NCI-H2227 (cell line): ENCODE results near the gene SLC25A25.

ENCODE experiments used
- DNase-seq: peaks from one replicate; lab custom pipeline; 2025; ENCODE audit not compliant: unreplicated experiment; lab: John Stamatoyannopoulos, UW

SLC25A25 gene

GRCh38 chr9:128072144-128073021 is 4.4 kb downstream of the SLC25A25 start:
- DNase-seq = peak; percentile 75

- no peak for DNase-seq
Measured at GRCh38 chr9:128073253-128073886, 5.3 kb downstream of the SLC25A25 start.

DNA sequence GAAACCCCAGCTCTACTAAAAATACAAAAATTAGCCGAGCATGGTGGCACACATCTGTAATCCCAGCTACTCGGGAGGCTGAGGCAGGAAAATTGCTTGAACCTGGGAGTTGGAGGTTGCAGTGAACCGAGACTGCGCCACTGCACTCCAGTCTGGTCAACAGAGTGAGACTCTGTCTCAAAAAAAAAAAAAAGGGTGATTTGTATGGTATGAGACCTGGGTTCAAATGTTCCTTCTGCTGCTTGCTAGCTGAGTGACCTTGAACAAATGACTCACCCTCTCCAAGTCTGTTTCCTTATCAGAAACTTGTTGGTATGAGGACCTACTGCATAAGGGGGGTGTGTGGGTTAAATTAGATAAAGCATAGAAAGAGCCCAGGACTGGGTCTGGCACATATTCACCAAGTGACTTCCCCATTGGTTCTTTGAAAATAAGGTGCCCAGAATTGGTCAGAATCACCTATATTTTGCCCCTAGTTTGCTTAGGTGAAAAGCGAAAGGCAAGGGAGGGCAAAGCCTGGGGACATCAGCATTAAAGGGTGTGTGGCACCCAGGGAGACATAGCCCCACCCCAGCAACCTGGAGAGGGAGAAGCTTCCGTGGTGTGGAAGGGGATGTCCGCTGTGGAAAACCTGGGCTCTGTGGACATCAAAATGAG is 9.9 kb downstream of the SLC25A25 start:
- no peak for DNase-seq

- DNase-seq = no peak
Measured at GRCh38 chr9:128078504-128079434, 10.7 kb downstream of the SLC25A25 start.

GRCh38 chr9:128080206-128080605 is 12.2 kb downstream of the SLC25A25 start:
- no peak for DNase-seq

DNA sequence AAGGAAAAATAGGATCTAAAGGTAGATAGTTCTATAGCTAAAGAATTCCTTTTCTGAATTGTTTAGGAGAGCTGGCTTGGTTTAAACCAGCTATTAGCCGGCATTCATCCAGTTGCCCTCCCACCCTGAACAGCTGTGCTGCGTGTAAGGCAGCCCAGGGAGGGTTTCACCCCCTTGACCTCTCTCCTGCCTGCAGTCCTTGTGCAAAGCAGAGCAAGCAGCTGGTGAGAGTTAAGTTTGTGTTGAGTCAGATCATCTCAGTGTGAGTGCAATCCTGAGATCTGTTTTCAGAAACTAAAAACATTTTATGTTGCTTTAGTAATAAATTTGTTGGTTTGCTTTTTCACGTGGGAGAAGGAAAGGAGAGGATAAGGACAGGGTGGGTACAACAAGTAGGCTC is 13.0 kb downstream of the SLC25A25 start:
- peak; percentile 78 for DNase-seq

GRCh38 chr9:128082151-128082550 is 14.1 kb downstream of the SLC25A25 start:
- peak; percentile 50 for DNase-seq

DNA sequence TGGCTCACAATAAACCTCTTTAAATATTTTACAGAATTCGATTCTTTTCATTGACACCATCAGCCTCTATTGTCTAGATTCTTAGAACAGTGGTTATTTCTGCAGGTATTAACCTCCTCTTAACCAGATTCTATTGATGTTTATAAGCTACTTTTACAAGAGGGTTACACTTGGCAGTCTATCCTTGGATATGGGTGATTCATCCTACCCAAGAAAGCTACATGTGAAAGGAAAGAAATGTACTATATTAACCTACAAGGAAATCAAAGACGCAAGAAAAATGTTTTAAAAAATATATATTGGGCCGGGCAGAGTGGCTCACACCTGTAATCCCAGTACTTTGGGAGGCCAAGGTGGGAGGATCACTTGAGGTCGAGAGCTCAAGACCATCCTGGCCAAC is 16.7 kb downstream of the SLC25A25 start:
- DNase-seq = no peak

DNA sequence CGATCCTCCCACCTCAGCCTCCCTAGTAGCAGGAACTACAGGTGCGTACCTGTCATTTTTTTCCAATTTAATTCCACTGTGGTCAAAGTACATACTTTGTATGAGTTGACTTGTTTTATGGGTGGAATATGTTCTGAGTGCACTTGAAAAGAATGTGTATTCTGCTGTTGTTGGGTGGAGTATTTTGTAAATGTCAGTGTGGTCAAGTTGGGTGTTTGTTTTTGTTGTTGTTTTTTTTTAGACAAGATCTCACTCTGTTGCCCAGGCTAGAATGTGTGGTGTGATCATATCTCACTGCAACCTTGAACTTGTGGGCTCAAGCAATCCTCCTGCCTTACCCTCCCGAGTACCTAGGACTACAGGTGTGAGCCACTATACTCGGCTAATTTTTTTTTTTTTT is 17.9 kb downstream of the SLC25A25 start:
- no peak for DNase-seq

- no peak for DNase-seq
Measured at GRCh38 chr9:128087262-128087661, 19.2 kb downstream of the SLC25A25 start.

DNA sequence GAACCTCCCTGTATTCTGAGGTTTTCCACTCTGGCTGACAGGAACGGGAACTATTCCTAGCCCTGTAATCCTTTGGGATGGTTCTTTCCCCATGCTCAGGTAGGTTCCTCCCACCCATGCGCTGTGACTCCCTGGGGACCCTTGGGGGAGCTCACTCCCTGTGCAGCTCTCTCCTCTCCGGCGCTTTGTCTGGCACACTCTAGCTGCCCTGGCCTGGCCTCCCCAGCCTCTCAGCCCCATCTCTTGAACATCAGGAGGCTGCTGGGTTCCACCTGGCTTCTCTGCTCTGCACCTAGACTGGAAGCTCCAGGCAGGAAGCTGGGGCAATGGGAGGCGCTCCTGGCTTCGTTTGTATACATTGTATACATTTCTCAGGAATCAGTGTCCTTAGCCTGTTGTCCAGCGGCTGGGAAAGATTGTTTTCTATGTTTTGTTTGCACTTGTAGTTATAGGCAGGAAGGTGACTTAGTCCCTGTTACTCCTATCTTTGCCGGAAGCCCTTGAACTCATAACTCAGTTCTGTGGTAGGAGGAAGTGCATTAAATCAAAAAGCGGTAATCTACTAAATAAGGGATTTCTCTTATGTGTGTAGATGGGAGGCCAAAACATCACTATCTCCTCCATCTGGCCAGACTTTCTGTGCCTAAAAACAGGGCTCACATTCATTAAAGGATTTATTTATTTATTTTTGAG is 20.4 kb downstream of the SLC25A25 start:
- DNase-seq = no peak

DNA sequence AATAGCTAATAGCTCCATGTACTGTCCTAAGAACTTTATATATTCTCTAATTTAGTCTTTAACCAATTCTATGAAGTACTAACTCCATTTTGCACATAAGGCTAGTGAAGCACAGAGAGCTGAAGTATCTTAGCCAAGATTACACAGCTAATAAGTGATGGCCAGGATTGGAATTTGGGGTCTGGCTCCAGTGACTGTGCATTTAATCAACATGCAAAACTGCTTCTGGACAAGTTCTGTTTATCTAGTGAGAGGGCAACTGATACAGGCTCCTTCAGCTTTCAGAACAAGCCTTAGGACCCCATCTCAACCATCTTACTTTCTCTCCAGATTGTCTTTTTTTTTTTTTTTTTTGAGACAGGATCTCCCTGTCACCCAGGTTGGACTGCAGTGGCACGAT is 21.3 kb downstream of the SLC25A25 start:
- no peak for DNase-seq

DNA sequence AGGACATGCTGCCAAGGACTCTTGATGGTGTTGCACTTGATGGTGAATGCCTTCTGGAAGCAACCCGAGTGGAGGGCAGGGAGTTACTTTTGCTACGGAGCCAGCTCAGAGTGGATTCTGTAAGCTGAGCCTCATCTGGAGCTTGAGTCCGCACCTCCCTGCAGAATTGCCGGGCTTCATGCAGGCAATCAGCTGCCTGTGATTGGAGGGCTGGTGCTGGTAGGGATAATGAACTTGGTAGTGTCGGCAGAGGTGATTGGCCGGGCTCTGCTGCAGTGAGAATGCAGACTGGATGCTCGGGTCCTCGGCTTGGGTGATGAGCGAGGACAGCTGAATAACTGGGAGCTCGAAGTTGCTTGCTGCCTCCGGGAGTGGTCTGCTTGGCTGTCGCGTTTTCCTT is 23.1 kb downstream of the SLC25A25 start:
- peak; percentile 86 for DNase-seq

GRCh38 chr9:128091571-128091970 is 23.5 kb downstream of the SLC25A25 start:
- peak; percentile 47 for DNase-seq

- no peak for DNase-seq
Measured at GRCh38 chr9:128092199-128092977, 24.4 kb downstream of the SLC25A25 start.

DNA sequence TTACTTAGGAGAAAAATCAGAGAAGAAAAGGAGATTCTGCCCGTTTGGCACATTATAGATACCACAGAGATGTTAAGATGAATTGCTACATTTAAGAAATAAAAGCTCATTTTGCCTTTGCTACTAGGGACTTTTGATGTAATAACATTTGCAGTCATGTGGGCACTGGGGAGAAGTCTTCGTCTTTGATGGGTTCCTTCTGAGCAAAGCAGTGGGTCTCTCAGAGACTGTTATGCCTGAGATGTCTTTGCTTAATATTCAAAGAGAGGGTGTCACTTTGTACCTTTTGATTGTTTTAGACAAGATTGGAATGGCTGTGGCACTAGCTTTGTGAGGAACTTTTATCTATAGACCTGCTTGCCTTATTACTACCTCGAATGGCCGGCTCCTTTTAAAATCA is 25.0 kb downstream of the SLC25A25 start:
- DNase-seq = no peak

- peak; percentile 92 for DNase-seq
Measured at GRCh38 chr9:128094166-128094949, 26.3 kb downstream of the SLC25A25 start.

DNA sequence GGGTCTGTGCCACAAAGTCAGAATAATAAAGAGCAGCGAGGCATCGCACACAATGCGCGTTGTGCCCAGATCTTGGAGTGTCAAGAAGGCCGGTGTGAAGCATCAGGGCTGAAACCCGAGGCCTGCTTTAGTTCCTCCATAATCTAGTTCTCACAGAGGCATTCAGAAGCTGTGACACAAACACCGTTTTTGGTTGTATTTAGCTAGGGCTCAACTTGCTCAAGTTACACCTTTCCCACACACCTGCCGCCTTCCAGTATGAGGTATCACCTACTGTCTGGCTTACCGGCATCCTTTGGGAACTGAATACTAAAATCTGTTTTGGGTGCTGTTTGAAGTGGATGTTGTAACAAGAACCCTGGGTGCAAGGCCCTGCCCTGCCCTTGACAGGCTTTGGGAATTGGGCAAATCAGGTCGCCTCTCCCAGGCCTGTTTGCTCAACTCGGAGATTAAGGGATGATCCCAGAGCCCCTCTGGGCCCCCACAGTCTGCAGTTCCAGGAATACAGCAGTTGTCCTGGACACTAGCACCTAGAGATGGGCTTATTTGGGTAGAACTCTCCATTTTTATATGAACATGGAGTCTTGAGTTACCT is 27.0 kb downstream of the SLC25A25 start:
- DNase-seq = no peak
